K562 (cell line): ENCODE measurements around the gene FAM120B. TPM values are rescaled to one million over a fixed set of nuclear protein-coding genes. Genes with fewer than 3 reads are reported as not detected.

ENCODE experiments used
- BHLHE40 ChIP-seq: IDR thresholded peaks from 2 replicates; pipeline ENCODE4 v1.6.1; 2011; ENCODE audit warnings: low read length, improper control_type of control experiment
- BRF1 ChIP-seq: IDR thresholded peaks from 3 replicates; pipeline ENCODE4 v1.6.1; 2011; ENCODE audit warnings: borderline replicate concordance, mild to moderate bottlenecking; ENCODE audit not compliant: insufficient read length; ENCODE audit errors: extremely low read depth
- EGR1 ChIP-seq: fragments of 450-650 bp; conservative IDR thresholded peaks from 2 replicates; pipeline ENCODE4 v1.6.1; 2017; ENCODE audit warnings: mild to moderate bottlenecking
- KDM4B ChIP-seq, 2 experiments: fragments of 450-650 bp in 1 of 2; sonication (generic) in 1 of 2; IDR thresholded peaks; 2 replicates each; pipeline ENCODE4 v1.6.1; 2016 to 2017; ENCODE audit warnings: borderline replicate concordance in 2 of 2, antibody characterized with exemption in 1 of 2, low read depth in 1 of 2, mild to moderate bottlenecking in 1 of 2
- NCOA1 ChIP-seq: fragments of 450-650 bp; IDR thresholded peaks from 2 replicates; pipeline ENCODE4 v1.6.1; 2016; ENCODE audit warnings: low read depth
- SIX5 ChIP-seq, 2 experiments: IDR thresholded peaks; 2 replicates each; pipeline ENCODE4 v1.6.1; 2011; ENCODE audit warnings: low read length in 2 of 2, borderline replicate concordance in 1 of 2, low read depth in 1 of 2, mild to moderate bottlenecking in 1 of 2, moderate library complexity in 1 of 2; ENCODE audit not compliant: insufficient read depth in 1 of 2
- TRIM25 ChIP-seq: fragments of 450-650 bp; IDR thresholded peaks from 2 replicates; pipeline ENCODE4 v1.7.0; 2016; ENCODE audit warnings: borderline replicate concordance
- ZNF778 ChIP-seq: fragments of 450-650 bp; formaldehyde crosslinking; IDR thresholded peaks from 2 replicates; pipeline ENCODE4 v1.4.0; 2020; ENCODE audit warnings: mild to moderate bottlenecking, moderate library complexity
- polyA plus RNA-seq, 8 experiments: library from polyadenylated mRNA; depleted of rRNA in 4 of 8; stranded (reverse) in 5 of 8; unstranded in 3 of 8; fragments of >200 nt; fragmentation: Nextera tagmentation in 2 of 8; fragmentation: Illumina TruSeq in 1 of 8; extraction: Ambion mirVana in 2 of 8; extraction: Trizol in 1 of 8; gene quantifications; 2 replicates each; pipeline versions ENCODE4 v1.2.1 to v1.2.3, GENCODE V29; 2011 to 2014; ENCODE audit warnings: inconsistent platforms in 1 of 8, missing spikeins in 1 of 8
- total RNA-seq, 7 experiments: library from RNA; depleted of rRNA in 6 of 7; stranded (reverse); fragments of >200 nt in 6 of 7; fragmentation: Illumina TruSeq in 2 of 7; extraction: Trizol in 2 of 7; gene quantifications; 2 replicates each; pipeline versions ENCODE4 v1.2.1 to v1.2.3, GENCODE V29; 2011 to 2021; ENCODE audit warnings: low replicate concordance in 1 of 7
- TF ChIP-seq, protein P1 (sequence below): fragments of 450-650 bp; IDR thresholded peaks from 2 replicates; pipeline ENCODE4 v1.6.1; 2016; ENCODE audit warnings: mild to moderate bottlenecking, moderate library complexity
- TF ChIP-seq, protein P2 (sequence below): sonication (generic); formaldehyde crosslinking; IDR thresholded peaks from 2 replicates; pipeline ENCODE4 v1.8.1; 2022; ENCODE audit warnings: missing genetic modification reagents
- TF ChIP-seq, protein P3 (sequence below): sonication (generic); formaldehyde crosslinking; IDR thresholded peaks from 2 replicates; pipeline ENCODE4 v1.8.0; 2022; ENCODE audit warnings: mild to moderate bottlenecking, missing genetic modification reagents

The FAM120B gene
- total and polyA plus RNA-seq, 9 of the 15 experiments (the other 6 are each of a cell fraction or from before 2014, with no cell fraction given) = 3.5 to 22.6 (median 14.7) TPM

- TF ChIP-seq, protein P1, sequence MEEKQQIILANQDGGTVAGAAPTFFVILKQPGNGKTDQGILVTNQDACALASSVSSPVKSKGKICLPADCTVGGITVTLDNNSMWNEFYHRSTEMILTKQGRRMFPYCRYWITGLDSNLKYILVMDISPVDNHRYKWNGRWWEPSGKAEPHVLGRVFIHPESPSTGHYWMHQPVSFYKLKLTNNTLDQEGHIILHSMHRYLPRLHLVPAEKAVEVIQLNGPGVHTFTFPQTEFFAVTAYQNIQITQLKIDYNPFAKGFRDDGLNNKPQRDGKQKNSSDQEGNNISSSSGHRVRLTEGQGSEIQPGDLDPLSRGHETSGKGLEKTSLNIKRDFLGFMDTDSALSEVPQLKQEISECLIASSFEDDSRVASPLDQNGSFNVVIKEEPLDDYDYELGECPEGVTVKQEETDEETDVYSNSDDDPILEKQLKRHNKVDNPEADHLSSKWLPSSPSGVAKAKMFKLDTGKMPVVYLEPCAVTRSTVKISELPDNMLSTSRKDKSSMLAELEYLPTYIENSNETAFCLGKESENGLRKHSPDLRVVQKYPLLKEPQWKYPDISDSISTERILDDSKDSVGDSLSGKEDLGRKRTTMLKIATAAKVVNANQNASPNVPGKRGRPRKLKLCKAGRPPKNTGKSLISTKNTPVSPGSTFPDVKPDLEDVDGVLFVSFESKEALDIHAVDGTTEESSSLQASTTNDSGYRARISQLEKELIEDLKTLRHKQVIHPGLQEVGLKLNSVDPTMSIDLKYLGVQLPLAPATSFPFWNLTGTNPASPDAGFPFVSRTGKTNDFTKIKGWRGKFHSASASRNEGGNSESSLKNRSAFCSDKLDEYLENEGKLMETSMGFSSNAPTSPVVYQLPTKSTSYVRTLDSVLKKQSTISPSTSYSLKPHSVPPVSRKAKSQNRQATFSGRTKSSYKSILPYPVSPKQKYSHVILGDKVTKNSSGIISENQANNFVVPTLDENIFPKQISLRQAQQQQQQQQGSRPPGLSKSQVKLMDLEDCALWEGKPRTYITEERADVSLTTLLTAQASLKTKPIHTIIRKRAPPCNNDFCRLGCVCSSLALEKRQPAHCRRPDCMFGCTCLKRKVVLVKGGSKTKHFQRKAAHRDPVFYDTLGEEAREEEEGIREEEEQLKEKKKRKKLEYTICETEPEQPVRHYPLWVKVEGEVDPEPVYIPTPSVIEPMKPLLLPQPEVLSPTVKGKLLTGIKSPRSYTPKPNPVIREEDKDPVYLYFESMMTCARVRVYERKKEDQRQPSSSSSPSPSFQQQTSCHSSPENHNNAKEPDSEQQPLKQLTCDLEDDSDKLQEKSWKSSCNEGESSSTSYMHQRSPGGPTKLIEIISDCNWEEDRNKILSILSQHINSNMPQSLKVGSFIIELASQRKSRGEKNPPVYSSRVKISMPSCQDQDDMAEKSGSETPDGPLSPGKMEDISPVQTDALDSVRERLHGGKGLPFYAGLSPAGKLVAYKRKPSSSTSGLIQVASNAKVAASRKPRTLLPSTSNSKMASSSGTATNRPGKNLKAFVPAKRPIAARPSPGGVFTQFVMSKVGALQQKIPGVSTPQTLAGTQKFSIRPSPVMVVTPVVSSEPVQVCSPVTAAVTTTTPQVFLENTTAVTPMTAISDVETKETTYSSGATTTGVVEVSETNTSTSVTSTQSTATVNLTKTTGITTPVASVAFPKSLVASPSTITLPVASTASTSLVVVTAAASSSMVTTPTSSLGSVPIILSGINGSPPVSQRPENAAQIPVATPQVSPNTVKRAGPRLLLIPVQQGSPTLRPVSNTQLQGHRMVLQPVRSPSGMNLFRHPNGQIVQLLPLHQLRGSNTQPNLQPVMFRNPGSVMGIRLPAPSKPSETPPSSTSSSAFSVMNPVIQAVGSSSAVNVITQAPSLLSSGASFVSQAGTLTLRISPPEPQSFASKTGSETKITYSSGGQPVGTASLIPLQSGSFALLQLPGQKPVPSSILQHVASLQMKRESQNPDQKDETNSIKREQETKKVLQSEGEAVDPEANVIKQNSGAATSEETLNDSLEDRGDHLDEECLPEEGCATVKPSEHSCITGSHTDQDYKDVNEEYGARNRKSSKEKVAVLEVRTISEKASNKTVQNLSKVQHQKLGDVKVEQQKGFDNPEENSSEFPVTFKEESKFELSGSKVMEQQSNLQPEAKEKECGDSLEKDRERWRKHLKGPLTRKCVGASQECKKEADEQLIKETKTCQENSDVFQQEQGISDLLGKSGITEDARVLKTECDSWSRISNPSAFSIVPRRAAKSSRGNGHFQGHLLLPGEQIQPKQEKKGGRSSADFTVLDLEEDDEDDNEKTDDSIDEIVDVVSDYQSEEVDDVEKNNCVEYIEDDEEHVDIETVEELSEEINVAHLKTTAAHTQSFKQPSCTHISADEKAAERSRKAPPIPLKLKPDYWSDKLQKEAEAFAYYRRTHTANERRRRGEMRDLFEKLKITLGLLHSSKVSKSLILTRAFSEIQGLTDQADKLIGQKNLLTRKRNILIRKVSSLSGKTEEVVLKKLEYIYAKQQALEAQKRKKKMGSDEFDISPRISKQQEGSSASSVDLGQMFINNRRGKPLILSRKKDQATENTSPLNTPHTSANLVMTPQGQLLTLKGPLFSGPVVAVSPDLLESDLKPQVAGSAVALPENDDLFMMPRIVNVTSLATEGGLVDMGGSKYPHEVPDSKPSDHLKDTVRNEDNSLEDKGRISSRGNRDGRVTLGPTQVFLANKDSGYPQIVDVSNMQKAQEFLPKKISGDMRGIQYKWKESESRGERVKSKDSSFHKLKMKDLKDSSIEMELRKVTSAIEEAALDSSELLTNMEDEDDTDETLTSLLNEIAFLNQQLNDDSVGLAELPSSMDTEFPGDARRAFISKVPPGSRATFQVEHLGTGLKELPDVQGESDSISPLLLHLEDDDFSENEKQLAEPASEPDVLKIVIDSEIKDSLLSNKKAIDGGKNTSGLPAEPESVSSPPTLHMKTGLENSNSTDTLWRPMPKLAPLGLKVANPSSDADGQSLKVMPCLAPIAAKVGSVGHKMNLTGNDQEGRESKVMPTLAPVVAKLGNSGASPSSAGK = 0 out of 2 replicates have a peak, but pooled peaks have one; percentile 12
- TF ChIP-seq, protein P2, sequence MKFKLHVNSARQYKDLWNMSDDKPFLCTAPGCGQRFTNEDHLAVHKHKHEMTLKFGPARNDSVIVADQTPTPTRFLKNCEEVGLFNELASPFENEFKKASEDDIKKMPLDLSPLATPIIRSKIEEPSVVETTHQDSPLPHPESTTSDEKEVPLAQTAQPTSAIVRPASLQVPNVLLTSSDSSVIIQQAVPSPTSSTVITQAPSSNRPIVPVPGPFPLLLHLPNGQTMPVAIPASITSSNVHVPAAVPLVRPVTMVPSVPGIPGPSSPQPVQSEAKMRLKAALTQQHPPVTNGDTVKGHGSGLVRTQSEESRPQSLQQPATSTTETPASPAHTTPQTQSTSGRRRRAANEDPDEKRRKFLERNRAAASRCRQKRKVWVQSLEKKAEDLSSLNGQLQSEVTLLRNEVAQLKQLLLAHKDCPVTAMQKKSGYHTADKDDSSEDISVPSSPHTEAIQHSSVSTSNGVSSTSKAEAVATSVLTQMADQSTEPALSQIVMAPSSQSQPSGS (CRISPR knock-in tag) = no peak
- no peak for TF ChIP-seq TRIM25
- TF ChIP-seq BRF1 = no peak
- TF ChIP-seq BHLHE40 = peak; percentile 27; the same call in 1 of the 2 replicates
- TF ChIP-seq, protein P3, sequence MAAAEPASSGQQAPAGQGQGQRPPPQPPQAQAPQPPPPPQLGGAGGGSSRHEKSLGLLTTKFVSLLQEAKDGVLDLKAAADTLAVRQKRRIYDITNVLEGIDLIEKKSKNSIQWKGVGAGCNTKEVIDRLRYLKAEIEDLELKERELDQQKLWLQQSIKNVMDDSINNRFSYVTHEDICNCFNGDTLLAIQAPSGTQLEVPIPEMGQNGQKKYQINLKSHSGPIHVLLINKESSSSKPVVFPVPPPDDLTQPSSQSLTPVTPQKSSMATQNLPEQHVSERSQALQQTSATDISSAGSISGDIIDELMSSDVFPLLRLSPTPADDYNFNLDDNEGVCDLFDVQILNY (CRISPR knock-in tag) = no peak
- 0 out of 2 replicates have a peak, but pooled peaks have one; percentile 16 for TF ChIP-seq EGR1
- TF ChIP-seq KDM4B (IDR thresholded peaks at IDR 0.05; ENCODE audit: borderline replicate concordance in 2 of 2, low read depth in 1 of 2) = no peak
- no peak for TF ChIP-seq SIX5 (IDR thresholded peaks at IDR 0.05; ENCODE audit: borderline replicate concordance in 1 of 2, insufficient read depth in 1 of 2, low read depth in 1 of 2, low read length in 2 of 2)
- no peak for TF ChIP-seq ZNF778 (CRISPR knock-in tag)
- no peak for TF ChIP-seq NCOA1
Observed at GRCh38 chr6:170279977-170280688, 26.4 kb upstream of the FAM120B start (continued).
